Thyroid gland (tissue), 4 donors: ENCODE results near the gene OR7G1.

Source experiments
- CTCF ChIP-seq, 6 experiments: fragments of 200-600 bp in 3 of 6; fragments of 450-650 bp in 3 of 6; sonication (generic) in 3 of 6; IDR thresholded peaks; one replicate each; pipeline ENCODE4 v1.5.1; 2016 to 2019; ENCODE audit warnings: antibody characterized with exemption in 6 of 6, mild to moderate bottlenecking in 2 of 6, inconsistent platforms in 1 of 6, moderate library complexity in 1 of 6
- POLR2A ChIP-seq, 2 donors: fragments of 450-650 bp; IDR thresholded peaks; one replicate each; pipeline ENCODE4 v1.6.1; 2017; ENCODE audit warnings: antibody characterized with exemption in 2 of 2, mild to moderate bottlenecking in 2 of 2, moderate library complexity in 1 of 2

GRCh38 chr19:9132422-9132821 lies 16.9 kb upstream of the OR7G1 start:
- TF ChIP-seq CTCF (IDR thresholded peaks at IDR 0.05) (no peak), POLR2A (IDR thresholded peaks at IDR 0.05) (no peak)
